IPS DF 4.7 (cell line): ENCODE results near the gene ACTL8.

Source experiments
- DNase-seq: peaks from one replicate; pipeline ENCODE4 v3.0.0-alpha.2; 2013; ENCODE audit warnings: low spot score; ENCODE audit errors: extremely low read depth

Gene ACTL8

DNA sequence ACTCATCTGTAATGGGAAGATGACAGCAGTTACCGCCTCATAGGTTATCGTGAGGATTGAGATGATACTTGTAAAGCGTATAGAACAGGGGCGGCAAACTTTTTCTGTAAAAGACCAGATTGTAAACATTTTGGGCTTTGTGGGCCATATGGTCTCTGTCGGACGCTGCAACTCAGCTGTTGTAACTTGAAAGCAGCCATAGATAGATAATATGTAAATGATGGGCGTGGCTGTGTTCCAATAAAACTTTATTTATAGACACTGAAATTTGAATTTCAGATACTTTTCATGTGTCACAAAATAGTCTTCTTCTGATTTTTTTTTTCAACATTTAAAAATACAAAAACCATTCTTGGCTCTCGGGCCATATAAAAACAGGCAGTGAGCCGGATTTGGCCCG, 15.8 kb downstream of the ACTL8 start:
- DNase-seq = no peak

DNA sequence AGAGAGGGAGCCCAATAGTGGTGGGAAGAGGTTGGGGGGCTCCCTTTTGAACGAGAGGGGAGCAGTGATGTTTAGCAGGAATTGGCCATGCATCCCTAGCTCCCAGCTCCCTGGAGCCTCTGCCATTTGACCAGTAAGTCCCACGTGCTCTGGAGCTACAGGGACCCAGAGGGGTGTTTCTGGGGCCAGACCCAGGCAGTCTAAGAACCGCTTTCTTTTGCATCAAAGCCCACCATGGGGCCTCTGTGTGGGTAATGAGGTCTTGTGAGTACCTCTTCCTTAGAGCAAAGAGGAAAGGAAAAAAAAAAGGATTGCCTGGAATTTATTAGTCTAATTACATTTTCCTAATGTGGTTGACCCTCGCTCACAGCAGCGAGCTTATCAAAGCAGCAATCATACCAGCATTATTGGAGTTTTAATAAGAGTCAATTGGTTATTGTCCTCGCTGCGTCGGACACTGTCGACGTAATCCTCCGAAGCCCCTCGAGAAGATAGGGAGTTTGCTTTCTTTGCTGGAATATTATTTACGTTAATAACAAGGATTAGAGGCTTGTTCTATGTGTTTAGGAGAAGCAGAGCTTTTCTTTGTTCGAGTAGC, 17.6 kb downstream of the ACTL8 start:
- no peak for DNase-seq

DNA sequence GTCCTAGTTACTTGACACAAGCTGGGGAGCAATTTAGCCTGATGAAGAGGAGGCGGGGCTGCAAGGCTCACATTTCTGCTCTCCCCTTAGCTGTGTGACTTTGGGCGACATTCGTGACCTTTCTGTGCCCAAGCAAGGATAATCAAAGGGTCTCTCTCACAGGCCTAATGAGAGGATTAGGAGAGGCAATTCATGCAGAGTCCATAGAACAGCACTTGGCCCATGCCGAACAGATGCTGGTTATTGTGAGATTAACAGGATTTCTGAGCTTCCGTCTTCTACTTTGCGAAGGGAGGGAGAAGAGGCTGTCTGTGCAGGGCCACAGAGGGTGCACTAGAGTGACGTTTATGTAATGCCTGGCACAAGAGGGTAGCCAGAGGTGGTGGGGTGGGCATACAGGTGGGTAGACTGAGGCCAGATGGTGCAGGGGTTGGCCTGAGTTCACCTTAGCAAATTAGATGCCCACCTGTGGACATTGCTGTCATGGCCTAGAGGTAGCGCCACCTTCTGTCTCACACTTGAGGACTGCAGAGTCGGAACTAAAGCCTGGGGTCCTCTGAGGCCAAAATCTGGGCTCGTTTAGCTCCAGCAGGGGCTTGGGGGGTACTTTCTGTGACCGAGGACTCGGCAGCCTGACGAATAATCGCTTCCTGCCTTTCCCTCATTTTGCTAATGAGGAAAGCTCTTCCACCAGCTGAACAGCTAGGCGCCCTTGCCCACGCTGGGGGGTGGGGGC, 18.6 kb downstream of the ACTL8 start:
- DNase-seq = no peak

DNA sequence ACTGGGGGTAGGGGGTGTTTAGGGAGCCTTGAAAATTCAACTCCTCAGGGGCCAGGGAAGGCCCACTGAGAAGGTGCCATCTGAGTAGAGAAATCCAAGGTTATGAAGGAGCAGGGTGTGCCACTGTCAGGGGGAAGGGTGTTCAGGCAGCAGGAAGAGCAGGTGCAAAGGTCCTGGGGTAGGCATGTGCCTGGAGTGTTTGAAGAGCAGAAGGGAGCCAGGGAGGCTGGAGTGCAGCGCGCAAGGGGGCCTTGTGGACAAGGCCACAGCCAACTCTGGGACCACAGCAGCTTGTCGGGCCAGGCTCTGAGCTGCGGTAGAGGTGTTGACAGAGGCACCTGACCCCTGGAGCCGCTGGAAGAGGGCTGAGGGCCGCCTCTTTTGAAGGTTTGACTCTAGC, 19.3 kb downstream of the ACTL8 start:
- DNase-seq = no peak

DNA sequence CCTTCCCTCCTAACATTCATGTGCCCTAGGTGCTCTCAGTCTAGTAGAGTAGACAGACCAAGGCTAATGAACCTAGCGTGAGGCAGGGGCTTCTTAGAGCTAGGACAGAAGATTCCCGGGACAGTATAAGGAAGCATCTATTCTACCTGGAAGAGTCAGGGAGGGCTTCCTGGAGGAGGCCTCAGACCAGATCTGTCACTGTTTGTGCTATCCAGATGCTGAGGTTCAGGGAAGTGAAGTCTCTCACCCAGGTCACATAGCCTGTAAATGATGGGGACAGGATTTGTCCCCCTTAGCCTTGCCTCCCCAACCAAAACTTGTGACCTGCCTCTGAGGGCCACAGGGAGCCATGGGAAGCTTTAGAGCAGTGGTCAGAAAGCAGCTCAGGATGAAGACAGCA, 20.7 kb downstream of the ACTL8 start:
- DNase-seq = no peak

DNA sequence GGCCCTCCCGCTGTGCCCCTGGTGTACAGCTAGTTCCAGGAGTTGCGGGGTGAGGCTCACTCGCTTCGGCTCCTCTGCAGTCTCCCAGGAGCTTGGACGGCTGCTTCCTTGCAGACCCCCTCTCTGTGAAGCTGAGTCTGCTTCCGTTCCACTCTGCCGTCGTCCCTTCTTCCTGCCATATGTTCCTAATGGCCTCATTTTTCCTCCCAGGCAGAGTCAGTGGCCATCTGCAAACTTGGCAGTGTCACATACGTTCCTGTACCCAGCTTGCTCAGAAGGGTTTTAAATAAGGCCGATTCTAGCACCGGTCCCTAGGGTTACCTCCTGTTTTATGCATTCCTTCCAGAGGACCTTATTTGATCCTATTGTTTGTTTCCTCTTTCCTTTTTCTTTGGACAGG, 21.3 kb downstream of the ACTL8 start:
- no peak for DNase-seq

DNA sequence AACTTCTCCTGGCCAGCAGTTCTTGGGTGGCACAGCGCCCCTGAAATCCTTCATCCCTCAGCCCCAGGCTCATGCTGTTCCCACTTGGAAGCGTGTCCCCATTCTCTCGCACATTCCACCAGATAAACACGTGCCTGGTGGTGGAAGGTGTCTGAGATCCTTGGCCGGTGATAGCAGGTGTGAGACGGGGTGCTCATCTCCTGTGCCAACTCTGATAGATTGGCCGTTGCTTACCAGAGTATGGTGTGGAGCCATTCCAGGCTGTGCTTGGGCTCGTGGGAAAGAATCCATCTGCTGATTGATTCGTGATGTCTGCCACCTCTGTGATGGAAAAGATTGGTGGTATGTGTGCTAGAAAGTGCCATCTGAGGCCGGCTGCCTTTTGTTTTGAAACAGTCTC, 22.2 kb downstream of the ACTL8 start:
- DNase-seq = no peak

DNA sequence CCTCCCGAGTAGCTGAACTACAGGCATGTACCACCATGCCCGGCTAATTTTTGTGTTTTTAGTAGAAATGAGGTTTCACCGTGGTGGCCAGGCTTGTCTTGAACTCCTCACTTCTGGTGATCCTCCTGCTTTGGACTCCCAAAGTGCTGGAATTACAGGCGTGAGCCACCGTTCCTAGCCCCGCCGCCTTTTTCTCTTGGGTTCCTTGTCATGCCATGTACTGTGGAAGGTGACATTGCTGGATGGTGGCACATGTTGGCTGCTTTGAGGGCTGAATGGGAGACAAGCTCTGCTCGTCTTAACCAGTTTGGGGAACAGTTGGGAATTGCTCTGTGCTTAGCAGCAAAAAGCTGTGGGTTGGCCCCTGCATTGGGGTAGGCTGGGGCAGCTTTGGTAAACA, 22.7 kb downstream of the ACTL8 start:
- no peak for DNase-seq

DNA sequence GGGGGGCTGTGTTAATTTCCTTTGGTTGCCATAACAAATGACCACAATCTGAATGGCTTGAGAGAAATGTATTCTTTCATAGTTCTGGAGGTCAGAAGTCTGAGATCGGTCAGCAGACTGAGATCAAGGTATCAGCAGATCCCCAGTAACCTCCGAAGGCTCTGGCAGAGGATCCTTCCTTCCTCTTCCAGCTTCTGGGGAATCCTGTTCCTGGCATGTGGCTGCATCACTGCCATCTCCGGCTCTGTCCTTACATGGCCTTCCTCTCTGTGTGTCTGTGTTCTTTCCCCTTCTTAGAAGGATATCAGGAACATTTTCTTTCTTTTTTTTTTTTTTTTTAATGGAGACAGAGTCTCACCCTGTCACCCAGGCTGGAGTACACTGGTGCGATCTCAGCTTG, 25.8 kb downstream of the ACTL8 start:
- no peak for DNase-seq

DNA sequence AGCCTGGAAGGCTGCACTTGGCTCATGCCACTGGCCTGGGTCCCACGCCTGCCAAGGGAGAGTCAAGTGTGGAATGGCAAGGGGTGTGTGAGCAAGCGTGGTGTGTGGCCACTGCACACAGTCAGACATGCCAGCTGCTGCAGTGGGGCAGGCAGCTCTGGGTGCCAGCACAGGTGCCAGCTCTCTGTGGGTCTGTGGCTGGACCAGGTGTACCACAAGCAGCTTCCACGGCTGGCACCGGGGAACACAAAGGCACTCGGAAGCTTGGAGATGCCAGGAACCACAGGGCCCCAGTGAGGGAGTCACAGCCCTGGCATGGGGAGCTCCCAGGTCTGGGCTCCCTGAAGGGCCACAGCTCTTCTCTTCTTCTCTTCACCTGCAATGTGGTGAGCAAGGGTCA, 34.8 kb downstream of the ACTL8 start:
- no peak for DNase-seq

DNA sequence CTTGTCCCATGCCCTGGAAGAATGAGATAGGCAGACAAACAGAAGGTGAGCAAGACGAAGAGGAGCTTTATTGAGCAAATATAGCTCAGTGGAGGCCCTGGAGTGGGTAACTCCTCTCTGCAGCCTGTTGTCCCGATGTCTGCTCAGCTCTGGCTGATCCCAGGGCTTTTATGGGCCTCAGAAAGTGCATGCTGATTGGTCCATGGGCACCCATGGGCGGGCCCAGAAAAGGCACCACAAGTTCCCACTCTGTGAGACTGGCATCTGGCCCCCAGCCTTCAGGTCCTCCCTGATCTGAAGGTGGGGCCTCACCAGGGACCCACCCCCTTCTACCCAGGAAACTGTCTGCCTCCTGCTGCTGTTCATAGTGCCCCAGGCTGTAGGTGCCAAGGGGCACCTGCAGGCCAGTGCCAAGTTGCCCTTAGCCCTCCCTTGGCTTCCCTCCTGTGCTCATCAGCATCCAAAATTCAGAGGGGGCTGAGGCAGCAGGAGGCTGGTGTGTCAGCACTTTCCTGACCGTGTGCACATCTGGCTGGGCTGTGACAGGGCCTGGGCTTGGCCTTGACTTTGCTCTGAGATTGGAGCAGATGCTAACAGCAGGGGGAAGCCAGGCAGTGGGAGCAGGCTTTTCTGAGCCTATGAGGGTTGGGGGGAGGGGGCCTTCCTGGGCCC, 35.4 kb downstream of the ACTL8 start:
- no peak for DNase-seq

DNA sequence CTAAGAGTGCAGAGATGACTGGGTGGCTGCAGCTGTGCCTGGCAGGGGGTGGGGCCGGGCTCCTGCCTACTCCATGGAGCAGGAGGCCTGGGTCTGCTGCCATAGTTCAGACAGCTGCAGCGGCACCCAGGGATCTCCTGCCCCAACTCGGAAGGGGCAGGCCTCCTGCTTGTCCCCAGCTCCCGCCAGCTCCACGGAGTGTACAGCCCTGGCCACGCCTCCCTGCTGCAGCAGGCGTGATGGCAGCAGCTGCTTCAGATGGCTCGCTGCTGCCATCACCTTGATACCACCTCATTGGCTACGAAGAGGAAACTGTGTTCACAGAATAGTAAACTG, 35.9 kb downstream of the ACTL8 start:
- no peak for DNase-seq

DNA sequence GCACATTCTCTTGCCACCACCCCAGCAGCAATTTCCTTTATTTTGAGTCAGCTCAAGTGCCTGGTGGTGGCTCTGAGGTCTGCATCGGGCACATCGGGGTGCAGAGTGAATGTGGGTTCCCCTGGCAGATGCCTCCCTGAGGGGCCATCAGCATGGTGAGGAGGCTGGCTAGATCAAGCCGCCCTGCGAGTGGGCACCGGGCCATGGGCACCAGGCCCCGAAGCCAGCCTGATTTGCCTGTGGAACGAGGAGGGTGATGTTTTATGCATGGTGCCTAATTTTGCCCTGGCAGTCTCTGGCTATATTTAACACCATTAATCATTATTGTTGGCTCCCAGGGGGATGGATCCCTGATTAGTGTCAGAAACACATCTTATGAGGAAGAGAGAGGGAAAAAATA, 36.3 kb downstream of the ACTL8 start:
- no peak for DNase-seq

DNA sequence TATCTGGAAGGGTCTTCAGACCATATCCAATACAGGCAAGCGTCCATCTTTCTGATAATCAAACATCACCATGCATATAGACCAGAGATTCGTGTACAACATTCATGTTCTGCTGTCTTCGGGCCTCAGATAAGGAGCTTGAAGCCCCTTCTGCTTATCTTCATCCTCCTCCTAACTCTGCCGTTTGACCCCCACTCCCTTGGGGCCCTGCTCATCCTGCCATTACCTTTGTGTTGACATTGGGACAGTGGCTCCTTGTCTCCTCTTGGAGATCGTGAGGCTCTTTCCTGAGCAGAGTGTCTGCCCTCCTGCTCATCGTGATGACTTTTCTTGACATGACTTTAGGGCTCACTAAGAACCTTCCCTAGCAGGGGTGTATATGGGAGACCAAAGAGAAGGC, 37.3 kb downstream of the ACTL8 start:
- no peak for DNase-seq

DNA sequence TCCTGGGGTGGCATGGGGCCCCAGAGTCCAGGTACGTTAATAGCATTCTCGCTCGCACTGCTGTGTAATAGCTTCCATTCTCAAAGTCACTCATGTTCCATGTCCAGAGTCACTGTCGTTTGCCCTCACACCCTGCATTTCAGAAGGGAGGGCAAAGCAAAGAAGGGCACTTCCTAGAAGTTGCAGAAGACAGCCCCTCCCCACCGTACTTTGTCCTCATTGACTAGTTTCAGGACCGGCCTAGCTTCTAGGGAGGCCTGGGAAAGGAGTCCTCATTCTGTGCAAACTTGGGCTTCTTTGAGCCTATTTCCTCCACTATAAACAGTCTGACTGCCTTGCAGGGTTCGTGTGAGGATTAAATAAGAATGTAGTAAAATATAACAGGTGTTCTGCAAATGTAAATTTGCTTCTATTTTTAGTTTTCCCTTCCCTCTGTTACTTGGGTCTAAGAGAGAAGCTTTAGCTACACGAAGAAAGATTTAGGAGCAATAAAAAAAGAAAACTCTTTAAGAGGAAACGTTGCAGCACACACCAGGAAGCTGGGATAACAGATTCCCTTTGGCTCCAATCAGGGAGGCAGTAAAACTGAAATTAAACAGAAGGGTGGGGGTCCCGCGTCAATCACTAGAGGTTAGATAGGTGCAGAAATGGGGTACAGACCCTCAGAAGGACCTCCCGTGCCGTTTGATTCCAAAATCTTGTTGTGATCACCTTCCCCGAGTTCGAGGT, 40.1 kb downstream of the ACTL8 start:
- DNase-seq = no peak

DNA sequence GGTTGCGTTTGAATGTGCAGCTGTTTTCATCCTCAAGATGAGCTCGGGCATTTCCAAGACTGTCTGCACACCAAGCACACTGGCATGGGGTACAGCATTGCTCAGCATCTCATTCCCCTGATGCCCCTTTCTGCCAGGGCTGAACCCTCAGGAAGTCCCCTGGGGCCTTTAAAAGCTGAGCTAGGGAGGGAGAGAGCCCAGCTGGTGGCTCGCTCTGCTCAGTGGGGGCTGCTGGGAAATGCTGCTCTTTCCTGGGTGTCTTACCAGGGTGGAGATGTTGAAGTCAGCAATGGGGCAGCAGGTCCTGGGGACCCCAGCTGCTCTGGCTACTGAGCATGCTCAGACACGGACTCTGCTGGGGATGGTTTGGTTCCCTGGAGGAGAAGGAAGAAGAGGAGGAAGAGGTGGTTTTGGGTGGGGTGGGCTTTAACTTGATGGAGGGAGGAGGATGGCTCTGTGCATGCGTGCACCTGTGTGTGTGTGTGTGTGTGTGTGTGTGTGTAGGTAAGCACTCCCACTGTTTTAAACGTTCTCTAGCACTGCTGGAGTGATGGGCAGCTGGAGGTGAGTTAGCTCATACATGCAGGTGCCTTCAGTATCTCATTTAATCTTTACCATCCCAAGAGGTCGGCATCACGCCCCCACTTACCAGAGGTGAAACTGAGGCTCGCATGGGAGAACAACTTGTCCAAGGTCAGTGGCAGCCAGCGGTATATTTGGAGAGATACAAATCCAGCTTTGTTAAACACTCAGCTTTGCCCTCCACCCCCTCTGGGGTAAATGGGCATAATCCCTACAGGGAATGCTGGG, 40.9 kb downstream of the ACTL8 start:
- no peak for DNase-seq

DNA sequence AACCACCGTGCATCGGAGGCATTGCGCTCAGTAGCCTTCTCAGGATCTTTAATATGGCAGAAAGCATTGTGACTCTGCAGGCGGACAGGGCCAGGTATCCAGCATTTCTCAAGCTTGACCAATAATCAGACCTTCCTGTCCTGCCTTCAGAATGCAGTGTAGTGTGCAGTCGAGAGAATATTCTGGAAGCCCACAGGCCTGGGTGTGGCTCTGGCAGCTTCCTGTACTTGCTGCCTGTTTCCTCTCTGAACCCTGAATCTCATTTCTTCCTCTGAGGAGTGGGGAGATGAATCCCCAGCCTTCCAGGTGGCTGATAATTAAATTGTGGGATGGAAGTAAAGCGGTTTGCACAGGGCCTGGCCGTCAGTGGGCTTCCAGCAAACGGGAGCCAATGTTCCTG, 42.3 kb downstream of the ACTL8 start:
- no peak for DNase-seq

DNA sequence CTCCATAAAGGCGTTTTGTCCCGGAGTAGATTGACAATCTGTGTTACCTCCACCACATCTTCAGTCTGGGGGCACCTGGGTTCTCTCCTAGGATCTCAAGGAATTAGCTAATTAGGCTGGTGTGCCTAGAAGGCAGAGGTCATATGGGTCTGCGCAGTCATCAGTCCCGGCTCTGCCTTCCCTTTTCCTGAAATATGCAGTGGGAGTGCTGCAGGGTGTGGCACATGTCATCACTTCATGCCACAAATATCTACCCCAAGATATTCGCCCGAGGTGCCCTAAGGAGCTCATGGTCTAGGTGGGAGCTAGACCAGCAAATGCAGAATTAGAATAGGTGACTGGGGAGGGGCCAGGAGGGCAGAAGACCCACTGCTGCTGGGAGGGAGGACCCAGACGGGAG, 42.9 kb downstream of the ACTL8 start:
- DNase-seq = no peak

DNA sequence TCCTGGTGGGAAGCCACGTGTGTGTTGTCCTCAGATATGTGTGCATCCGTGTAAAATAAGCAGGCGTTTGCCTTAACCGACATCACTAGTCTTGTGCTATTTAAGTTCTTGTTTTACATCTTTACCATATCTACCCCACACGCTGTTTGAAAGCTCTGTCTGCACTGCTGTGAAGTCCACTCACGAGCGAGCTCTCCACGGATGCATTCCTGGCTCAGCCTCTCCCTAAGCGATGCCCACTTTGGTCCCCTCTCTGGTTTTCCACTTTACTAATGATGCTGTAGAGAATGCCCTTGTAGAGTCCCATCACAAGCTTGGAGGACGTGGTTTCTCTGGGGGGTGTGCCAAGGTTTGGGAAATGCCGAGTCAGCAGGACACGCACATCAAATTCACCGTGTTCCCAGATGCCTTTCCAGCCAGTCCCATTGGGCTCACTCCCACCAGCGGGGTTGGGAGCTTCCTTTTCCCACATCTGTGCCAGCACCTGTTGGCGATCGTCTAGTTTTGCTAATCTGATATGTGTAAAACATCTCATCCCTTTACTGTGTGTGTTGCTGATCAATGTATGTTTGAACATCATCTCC, 43.8 kb downstream of the ACTL8 start:
- DNase-seq = no peak

DNA sequence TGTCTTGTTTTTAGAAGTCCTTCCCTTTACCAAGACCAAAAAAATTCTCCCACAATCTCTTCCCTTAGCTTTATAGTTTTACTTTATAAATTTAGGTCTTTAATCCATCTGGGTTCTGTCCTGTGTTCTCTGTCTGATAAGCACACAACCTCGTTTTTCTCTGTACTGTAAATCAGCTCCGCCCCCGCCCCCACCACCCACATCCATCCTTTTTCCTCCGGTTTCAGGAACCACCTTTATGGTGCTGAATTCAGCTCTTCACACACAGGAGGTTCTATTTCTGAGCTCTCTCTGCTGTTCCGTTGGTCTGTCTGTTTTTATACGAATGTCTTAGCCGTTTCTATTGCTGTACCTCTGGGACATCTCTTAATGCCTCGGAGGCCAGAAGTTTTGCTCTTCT, 44.5 kb downstream of the ACTL8 start:
- DNase-seq = no peak

DNA sequence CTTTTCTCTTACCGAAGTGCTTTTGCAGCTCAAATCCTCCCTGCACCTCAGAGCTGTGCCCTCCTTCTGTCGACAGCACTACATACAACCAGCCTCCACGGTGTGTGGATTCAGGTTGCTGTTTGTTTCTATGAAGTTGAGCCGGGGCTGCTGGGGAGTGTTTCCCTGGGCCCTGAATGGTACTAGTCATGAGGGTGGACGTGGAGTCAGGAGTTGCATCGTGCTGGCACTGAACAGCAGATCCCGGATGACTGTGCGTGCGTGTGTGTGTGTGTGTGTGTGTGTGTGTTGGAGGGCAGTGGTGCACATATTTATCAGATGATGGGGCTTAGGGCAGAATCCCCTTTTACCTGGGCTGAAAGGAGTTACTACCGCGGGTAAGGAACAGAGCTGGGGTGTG, 47.0 kb downstream of the ACTL8 start:
- DNase-seq = no peak
